Stimulated activated CD8-positive, alpha-beta memory T cell treated with anti-CD3 and anti-CD28 coated beads, Interleukin-4, amount 100 ng/mL, for 1 hour (primary cell): ENCODE measurements around the gene KRT23.

ENCODE experiments used
- DNase-seq, 2 donors: peaks; one replicate each; pipeline ENCODE4 v3.0.0-alpha.2; 2020; ENCODE audit warnings: low read depth in 2 of 2, low spot score in 1 of 2

KRT23 gene

DNA sequence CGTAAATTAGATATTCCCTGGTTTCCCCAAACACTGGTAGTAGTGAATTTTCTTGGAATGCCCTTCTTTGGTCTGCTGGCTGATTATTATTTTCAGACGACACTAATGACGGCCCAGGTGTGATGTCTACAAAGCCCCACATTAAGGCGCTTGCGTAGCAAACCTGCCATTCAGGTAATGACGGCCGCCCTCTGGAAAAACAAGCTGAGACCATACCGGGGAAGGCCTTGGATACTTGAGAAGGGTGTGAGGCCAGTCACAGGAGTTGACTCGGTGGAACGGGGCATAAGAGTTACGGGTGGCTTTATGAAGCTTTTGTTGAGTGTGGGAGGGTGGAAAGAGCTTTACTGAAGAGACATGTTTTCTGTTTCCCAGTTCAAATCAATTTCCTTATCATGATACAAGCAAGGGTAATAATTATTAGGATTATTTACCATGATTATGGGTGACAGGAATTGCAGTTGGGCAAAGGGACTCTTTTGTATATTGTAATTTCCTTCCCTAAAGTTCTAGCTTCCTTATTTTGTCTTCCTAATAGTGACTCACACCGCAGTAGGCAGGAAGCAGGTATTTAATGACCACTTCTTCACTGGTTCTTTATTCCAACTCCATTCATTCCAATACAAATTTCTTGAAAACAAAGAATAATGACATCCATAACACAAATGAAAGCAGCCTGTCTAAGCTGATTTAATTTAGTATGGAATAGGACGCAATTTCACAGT lies 24.8 kb downstream of the KRT23 start:
- DNase-seq = no peak

DNA sequence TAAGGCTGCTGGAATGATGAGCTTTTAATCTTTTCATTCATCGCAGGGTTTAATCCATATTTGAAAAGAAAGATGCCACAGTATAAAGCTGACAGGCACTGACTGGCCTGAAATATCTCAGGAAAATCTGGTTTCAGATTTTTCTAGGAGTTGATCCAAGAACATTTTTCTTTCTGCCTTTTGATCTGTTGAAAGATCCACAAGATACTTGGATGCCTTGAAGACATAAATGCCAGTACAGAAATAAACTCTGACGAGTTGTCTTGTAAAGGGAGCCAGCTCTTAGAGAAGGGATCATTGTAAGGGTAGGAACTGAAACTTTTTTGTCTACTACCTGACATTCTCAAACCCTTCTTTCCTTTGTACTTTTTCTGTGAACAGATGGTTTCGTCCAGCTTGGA lies 27.0 kb downstream of the KRT23 start:
- no peak for DNase-seq

DNA sequence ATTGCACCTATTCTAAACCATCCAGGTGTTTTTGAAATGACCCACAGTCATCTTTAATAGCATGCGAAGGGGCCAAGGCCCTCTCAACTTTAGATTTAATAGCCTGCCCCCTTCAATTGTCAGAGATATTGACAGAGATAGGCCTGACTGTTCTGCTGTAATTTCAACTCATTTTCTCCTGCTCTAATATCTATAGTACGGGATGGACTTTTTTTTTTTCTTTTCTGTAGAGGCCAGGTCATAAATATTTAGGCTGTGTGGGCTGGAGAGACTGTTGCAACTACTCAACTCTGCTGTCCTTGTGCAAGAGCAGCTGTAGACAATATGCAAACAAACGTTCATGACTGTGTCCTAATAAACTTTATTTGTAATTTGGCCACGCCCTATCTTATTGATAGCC lies 27.7 kb downstream of the KRT23 start:
- DNase-seq = no peak

DNA sequence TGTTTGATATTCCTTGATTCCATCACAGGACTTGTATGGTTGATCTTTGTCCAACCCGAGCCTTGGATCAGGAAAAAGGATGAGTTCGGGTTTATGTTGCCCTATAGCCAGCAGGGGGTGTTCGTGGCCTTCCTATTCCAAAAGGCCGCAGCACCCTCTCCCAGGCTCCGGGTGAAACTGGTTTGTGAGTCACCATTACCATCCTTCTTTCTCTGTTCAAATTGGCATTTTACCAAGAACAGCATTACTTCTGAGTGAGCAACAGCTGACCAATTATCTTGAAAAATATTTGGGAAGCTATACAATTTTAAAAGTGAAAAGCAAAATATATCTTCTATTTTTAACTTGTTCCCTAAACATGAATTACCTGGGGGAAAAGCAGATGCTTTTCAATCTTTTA lies 28.1 kb downstream of the KRT23 start:
- peak; percentile 13 to 27 for DNase-seq

DNA sequence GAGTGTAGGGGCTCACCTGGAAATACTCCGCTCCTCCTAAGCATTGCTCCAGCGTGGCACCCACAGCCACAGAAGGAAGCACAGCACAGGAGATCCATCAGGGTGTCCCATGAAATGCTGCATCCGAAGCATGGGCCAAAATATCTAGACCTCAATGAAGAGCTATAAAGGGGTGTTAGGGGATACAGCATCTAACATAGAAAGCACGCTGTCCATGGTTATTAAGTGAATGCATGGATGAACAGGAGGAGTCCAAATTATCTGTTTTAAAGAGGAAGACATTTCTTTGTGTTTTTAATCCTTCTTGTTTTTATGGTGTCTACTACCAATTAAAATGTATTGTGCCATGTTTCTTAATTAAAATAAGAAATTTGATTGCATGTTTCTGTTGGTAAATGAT lies 30.8 kb downstream of the KRT23 start:
- DNase-seq = no peak

DNA sequence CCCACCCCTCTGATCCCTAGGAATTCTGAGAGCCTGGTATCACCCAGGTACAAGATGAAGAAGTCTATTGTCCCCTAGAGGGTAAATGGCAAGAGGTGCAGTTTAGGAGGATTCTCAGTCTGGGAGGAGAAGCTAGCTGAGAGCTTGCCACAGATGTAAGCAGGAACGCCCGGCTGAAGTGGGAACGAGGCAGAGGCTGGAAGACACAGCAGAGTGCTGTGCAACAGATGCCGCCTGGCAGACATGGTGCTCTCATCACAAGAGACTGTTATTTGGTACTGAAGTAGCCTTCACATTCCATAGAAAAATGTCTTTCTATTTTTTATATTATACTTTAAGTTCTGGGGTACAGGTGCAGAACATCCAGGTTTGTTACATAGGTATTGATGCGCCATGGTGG lies 32.1 kb downstream of the KRT23 start:
- DNase-seq = no peak

DNA sequence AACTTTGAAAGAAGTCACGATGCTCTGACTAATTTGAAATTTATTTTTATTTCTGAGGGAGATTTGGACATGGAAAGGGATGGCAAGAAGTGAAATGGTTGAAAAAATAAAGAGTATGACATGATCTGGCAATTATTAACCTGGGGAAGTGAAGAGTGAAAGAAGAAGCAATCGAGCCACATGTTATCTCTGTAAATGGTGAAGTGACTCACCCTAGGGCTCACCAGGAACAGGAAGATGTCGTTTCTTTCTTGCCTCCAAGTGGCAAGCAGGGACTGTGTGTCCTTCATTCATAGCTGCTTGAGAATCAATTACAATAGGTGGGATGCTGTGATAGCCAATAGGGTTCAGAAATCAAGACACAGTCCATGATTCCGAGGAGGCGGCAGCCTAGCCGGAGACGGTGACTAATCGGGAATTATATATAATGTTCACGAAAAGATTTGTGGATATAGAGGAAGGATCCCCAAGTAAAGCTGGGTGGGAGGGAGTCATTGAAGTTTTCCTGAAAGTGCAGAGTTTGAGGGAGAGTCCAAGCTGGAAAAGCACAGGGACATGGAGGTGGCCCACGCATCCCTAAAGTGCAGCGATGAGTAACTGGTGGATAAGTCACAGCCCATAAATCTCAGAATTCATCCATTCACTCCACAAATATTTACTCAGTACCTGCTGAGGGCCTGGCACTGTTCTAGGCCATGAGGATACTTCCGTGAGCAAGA lies 34.2 kb downstream of the KRT23 start:
- no peak for DNase-seq

DNA sequence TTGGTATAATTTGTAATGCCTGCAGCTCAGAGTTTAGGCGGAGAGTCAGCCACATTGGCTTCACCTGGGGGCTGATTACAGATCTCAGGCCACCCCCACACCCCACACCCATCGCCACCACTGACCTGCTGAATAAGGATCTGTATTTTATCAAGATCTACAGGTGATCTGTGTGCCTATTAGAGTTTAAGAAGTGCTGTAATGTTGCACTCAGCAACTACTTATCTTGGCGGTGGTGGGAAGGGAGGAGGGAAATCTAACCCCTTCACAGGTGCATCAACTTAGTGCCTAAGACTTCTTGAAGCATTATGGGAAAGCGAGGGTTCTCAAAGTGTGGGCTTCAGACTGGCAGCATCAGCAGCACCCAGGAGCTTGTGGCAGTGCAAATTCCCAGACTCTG lies 34.9 kb downstream of the KRT23 start:
- DNase-seq = no peak

DNA sequence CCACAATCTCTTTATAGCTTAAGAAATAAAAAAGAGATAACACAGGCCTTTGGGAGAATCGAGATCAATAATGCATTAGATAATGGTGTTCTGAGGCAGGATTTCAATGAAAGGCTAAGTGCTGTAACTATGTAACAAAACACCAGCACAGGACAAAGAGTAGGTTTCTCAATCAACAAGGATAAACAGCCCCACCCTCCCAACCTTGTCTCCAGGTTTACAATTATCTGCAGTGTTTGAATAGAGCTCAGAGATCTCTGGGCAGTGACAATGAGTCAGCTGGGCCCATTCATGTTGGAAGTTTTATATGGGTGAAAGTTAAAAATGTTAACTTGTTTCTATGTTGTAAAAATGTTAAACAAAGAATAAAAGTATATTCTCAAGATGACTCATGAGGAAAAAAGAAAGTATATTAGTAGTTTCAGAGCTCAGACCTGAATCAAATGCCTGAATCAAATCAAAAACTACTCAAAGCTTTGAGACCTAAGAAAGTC lies 35.4 kb downstream of the KRT23 start:
- DNase-seq = no peak

DNA sequence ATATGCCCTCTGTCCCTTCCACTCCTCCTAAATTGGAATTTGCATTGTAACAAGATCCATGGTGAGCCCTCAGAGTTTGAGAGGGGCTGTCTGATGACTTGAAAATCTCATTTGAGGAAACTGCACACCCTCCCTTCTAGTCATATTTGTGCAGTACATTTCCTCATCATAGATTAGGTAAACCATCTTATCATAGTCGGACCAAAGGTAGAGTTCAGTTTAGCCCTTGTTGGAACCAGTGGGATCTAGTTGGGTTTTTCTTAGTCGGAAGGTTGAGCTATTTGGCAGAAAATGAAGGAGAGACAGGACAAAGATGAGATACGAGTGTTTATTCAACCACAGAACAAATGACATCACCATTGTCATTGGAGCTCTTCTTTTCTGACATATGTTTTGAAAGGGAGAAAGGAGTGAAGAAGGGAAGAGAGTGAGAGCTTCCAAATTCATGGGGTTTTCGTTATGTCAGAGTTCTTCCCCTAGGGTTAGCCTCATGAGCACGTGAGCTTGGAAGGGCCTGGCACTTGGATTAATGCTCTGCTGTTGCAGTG lies 36.6 kb downstream of the KRT23 start:
- DNase-seq = no peak

DNA sequence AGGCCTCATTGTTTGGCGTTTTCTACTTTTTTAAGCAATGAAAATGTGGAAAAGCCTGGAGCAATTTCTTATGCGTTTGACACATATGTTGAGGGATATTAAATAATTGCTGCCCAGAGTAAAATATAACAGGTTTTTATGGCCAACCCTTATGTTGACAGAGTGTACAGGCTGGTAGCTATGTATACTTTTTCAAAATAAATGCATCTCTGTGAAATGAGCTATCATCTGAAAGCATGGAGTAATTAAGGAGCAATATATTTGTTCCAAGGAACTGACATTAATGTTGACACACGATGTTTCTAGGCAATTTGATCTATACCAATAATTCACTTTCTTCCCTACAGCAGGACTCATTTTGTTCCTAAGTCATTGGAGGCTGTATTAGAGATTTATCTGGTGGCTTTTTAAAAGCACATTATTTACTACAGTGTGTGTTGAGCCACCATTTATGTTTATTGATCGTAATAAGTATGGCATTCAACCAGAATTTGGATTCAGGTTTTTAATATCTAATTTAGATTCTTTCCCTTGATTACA lies 40.5 kb downstream of the KRT23 start:
- no peak for DNase-seq

DNA sequence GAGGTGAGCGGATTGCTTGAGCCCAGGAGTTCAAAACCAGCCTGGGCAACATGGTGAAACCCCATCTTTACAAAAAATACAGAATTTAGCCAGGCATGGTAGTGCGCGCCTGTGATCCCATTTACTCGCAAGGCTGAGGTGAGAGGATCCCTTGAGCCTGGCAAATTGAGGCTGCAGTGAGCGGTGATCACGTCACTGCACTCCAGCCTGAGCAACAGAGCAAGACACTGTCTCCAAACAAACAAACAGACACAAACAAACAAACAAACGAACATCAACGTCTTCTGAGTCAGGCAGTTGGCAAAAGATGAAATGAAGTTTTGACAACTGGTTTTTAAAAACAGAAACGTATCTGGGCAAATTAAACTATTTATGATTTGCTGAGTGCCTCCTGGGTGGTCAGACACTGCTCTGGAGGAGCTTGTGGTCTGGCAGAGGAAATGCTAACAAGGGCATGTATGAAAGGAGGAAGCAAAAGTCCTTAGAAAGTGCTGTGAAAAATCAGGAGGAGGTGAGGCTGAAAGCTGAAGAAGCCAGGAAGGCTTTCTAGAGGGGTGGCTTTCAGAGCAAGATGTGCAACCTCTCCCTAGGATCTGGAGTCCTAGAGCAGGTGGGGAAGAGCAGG lies 42.2 kb downstream of the KRT23 start:
- no peak for DNase-seq

DNA sequence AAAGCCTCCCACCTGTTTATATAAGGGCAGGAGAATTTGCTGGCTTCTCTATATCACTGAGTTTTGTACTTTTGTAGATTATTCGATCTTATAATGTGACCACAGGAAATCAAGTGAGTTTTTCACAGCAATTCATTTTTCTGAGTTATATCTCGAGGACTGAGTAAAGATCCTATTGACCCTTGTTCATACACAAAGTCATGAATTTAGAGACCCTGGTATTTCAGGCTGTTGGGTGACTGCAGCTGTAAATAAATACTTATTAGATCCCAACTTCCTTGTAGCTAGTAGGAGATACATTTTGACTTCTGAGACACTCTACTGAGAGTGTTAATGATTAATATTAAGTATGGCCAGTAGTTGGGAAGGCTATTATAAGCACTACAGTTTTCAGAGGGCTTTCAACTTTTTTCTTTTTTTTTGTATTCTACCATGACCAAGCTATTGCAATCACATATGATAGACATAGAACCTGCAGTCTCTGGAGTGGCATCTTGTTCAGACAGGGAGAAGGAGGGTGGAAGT lies 49.2 kb downstream of the KRT23 start:
- no peak for DNase-seq

DNA sequence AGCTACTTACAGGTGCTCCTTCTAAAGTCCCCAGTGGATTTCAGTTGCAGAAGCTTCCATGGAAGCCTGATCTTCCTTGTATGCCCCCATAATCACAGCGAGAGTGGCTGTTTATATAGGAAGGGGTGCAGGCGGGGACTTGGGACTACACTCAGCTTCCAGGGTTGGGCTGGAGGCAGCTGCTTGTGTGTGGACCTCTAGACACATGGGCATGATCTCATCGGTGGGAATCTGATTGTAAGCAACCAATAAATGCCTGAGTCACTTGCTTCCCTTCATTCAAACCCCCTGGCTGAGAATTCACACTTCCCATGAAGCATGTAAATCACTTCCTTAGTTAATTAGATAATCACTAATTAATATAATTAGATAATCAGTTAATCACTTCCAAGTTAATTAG lies 51.4 kb downstream of the KRT23 start:
- no peak for DNase-seq

DNA sequence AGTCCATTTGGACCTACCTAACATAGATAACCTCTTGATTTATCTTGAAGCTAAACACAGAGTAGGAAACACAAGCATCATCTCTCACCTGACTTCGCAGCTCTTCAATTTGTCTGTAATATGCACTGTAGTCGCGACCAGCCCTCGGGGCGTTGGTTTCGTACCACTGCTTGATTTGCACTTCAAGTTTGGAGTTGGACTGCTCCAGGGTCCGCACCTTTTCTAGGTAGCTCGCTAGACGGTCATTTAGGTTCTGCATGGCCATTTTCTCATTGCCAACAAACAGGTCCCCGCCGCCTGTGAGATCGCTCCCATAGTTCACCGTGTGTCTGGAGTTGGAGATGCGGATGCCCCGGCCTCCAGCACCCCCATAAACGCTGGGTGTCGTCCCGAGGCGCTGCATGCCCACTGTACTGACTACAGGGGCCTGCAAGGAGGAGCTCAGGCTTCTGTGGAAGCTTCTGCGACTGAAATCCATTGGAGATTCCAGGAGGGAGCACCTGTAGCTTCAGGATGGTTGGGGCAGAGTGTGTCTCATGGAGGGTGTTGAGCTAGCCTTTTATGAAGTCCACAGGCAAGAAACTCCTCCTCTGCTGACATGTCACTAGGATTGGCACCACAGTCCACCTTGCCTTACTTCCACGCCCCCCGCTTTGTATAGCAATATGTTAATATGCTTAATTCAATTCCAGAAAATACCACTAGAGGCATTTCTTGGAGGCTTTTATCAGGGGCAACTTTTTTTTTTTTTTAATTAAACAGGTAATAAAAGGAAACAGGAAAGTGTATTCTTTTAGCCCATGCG lies 52.5 kb downstream of the KRT23 start, which contains the start of gene KRT20:
KRT20 (minus strand) TSS at position 535 of the 805 bp plus-strand sequence; CDS start at position 478, 57 bp downstream.
- no peak for DNase-seq

DNA sequence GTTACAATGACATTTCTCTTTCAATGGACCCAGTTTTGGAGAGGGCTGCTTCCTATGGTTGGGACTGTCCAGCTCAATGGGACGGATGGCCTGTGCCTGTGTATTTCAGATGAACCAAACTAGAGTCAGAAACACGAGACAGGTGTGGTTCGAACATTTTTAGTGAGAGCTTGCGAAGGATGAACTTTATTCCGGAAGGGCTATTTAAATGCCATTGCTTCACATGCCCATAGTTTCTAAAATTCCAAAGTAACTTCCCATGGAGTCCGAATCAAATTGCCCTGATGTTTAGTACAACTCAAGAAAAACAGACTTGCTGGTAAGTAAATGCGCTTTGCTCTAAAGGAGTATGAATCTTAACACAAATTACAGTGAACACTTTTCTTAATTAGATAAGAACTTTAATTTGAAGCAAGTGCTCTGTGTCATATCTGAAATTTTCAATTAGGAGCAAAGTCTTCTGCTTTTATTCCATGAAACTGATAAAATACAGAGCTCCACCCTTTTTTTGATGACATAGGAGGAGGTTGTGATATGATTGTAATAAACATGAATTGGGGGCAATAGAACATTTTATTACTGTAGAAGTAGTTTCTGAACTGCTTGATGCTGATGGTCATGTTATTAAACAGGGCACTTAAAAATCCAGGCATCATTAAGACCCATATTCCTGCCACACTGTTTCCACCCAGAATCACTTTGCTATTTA lies 53.7 kb downstream of the KRT23 start:
- no peak for DNase-seq

DNA sequence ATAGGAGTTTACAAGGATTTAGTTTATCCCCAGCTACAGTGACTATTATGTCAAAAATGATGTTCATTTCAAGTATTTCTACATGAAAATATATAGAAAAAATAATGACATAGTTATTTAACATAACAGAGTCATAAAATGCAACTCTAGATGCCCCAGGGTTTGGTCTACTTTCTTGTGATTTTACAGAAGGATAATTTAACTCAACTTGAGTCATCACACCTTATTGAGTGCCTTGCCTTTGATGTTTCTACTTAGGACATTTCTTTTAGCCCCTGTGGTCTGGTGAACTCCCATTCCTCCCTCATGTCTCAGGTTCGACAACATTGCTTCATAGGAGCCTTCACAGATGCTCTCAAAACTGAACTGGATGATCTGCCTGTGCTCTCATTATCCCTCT lies 54.4 kb downstream of the KRT23 start:
- no peak for DNase-seq

DNA sequence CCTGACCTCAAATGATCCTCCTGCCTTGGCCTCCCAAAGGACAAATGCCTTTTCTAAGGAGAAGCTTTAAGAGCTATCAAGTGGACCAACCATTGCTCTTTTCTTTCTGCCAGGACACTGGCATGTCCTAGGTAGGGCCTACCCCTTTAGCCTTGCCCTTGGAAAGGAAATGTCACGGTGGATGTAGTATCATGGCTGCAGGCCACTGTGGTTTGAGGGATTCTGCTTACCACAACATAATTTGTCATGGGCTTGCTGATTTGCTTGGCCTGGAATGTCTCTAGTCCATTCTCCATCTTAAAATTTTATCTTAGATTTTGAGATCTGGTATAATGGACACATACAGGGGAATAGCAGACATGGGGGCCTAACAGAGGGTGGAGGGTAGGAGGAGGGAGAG lies 58.4 kb downstream of the KRT23 start:
- no peak for DNase-seq

DNA sequence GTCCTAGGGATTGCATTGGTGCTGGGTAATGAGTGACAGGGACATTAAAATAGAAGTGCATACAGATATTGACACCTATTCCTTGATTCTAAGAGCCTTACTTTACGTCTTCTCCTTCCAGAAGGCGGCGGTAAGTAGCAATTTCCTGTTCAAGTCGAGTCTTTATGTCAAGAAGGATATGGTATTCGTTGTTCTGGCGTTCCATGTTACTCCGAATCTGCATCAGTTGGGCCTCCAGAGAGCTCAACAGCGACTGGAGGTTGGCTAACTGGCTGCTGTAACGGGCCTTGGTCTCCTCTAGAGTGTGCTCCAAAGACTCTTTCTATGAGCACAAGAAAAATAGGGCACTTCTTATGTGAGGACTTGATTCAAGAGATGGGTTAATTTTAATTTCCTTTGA lies 59.4 kb downstream of the KRT23 start:
- DNase-seq = no peak

DNA sequence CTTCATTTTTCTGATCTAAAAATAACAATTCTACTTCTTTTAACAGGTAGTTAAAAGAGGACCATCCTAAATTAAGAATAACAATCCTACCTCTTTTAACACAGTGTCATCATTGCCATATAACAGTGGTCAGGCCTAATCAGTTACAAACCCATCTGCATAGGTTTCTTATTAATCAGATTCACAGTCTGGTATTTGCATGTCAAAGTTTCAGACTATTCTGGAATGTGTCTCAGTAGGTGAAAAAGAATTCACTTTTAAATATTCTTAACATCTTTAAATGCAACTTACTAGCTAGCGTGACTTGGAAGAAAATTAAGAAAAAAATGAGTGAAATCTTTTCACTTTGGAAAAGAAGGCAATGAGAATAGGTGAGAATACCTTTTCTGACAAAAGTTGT lies 63.6 kb downstream of the KRT23 start:
- DNase-seq = no peak
